Astrocyte (in vitro differentiated cells and primary cell): Measurements from ENCODE around the gene NCSTN. TPM values are rescaled to one million over a fixed set of nuclear protein-coding genes. Genes with fewer than 3 reads are reported as not detected.
A peak's percentile ranks its signal among the peaks of the same experiment; 100 is the strongest.

ENCODE experiments used
- DNase-seq: peaks from one replicate; pipeline ENCODE4 v3.0.0-alpha.2; 2010; ENCODE audit warnings: low read depth
- FAIRE-seq: peaks from 2 replicates; lab custom pipeline; 2011; peaks lifted over from hg19 to GRCh38; lab: Jason Lieb, UNC
- H2AFZ ChIP-seq: 2 replicates; pipeline ENCODE4 v1.6.0; 2012; ENCODE audit warnings: low read depth, low read length, inconsistent platforms
- H3K27ac ChIP-seq: 2 replicates; pipeline ENCODE4 v1.5.1; 2011; ENCODE audit warnings: low read depth, low read length, inconsistent platforms
- H3K27me3 ChIP-seq: 2 replicates; pipeline ENCODE4 v1.6.0; 2011; ENCODE audit warnings: low read length, inconsistent platforms; ENCODE audit not compliant: insufficient read depth
- H3K36me3 ChIP-seq: 2 replicates; pipeline ENCODE4 v1.5.1; 2011; ENCODE audit warnings: low read length, inconsistent platforms; ENCODE audit not compliant: insufficient read depth
- H3K4me1 ChIP-seq: 2 replicates; pipeline ENCODE4 v1.5.1; 2011; ENCODE audit warnings: low read length, inconsistent platforms; ENCODE audit not compliant: insufficient read depth
- H3K4me2 ChIP-seq: 2 replicates; pipeline ENCODE4 v1.6.0; 2012; ENCODE audit warnings: low read length, inconsistent platforms
- H3K4me3 ChIP-seq: 2 replicates; pipeline ENCODE4 v1.5.1; 2011; ENCODE audit warnings: low read depth, mild to moderate bottlenecking, low read length, inconsistent platforms; ENCODE audit not compliant: insufficient read depth
- H3K79me2 ChIP-seq: 2 replicates; pipeline ENCODE4 v1.6.0; 2012; ENCODE audit warnings: mild to moderate bottlenecking, low read length, inconsistent platforms; ENCODE audit not compliant: insufficient read depth
- H3K9ac ChIP-seq: 2 replicates; pipeline ENCODE4 v1.6.0; 2012; ENCODE audit warnings: mild to moderate bottlenecking, low read length, inconsistent platforms
- H3K9me3 ChIP-seq: 2 replicates; pipeline ENCODE4 v1.5.1; 2012; ENCODE audit warnings: low read depth, mild to moderate bottlenecking, low read length, inconsistent platforms; ENCODE audit not compliant: insufficient read depth
- H4K20me1 ChIP-seq: 2 replicates; pipeline ENCODE4 v1.6.0; 2012; ENCODE audit warnings: low read length, inconsistent platforms; ENCODE audit not compliant: insufficient read depth
- H3K27ac Mint-ChIP-seq: one replicate; pipeline ENCODE4 v1.8.0; 2021; ENCODE audit warnings: mild to moderate bottlenecking, mixed read lengths; ENCODE audit not compliant: unreplicated experiment
- H3K27me3 Mint-ChIP-seq: one replicate; pipeline ENCODE4 v1.8.0; 2021; ENCODE audit warnings: low read depth, mixed read lengths; ENCODE audit not compliant: unreplicated experiment
- H3K36me3 Mint-ChIP-seq: one replicate; pipeline ENCODE4 v1.8.0; 2021; ENCODE audit warnings: low read depth, mixed read lengths; ENCODE audit not compliant: unreplicated experiment
- H3K4me1 Mint-ChIP-seq: one replicate; pipeline ENCODE4 v1.8.0; 2021; ENCODE audit warnings: low read depth, mixed read lengths; ENCODE audit not compliant: unreplicated experiment
- H3K4me3 Mint-ChIP-seq: one replicate; pipeline ENCODE4 v1.8.0; 2021; ENCODE audit warnings: mild to moderate bottlenecking, moderate library complexity, mixed read lengths; ENCODE audit not compliant: unreplicated experiment
- H3K9me3 Mint-ChIP-seq: one replicate; pipeline ENCODE4 v1.8.0; 2021; ENCODE audit warnings: mild to moderate bottlenecking, mixed read lengths; ENCODE audit not compliant: unreplicated experiment
- EZH2 ChIP-seq: IDR thresholded peaks from 2 replicates; pipeline ENCODE4 v1.6.1; 2012; ENCODE audit warnings: mild to moderate bottlenecking, low read length, inconsistent platforms; ENCODE audit not compliant: insufficient read depth
- total RNA-seq: library from RNA; stranded (reverse); gene quantifications from 2 replicates; pipeline ENCODE4 v1.2.1, GENCODE V29; 2021
- TF ChIP-seq, protein P1 (sequence below): IDR thresholded peaks from 2 replicates; pipeline ENCODE4 v1.5.1; 2011; ENCODE audit warnings: low read depth, mild to moderate bottlenecking, inconsistent platforms, low read length, moderate library complexity; ENCODE audit not compliant: insufficient read depth

Gene NCSTN
- total RNA-seq, 1 donor from 2014 or later = 171 TPM

DNA sequence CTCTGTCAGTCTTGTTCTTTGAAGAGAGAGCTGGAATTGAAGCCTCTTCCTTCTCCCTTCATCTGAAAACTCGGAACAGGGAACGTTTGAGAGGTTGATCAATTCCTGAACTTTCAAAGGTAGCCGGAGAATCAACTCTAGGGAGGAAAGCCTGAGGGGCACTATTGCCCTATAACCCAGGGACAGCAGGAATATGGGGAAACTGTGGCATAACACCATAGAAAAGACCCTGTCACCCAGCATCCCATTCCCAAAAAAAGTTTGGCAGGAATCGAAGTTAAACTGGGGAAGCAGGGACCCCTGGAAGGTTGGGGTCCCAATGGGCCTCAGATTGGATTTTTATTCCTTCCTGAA, 18.6 kb downstream of the NCSTN start:
- Histone ChIP-seq H3K4me1 (no peaks in the 10 kb centered on the region), H3K36me3 (peaks cover 3% of the 10 kb centered on the region), H2AFZ (no peak overlapping the region), H4K20me1 (peaks cover 11% of the 10 kb centered on the region), H3K4me2 (no peak overlapping the region), H3K4me3 (no peak overlapping the region), H3K27me3 (no peaks in the 10 kb centered on the region), H3K27ac (no peak overlapping the region), H3K9ac (no peak overlapping the region), H3K9me3 (no peaks in the 10 kb centered on the region), H3K79me2 (no peaks in the 10 kb centered on the region)
- no peak for DNase-seq
- peaks cover 24% of the 10 kb centered on the region for H3K36me3 Mint-ChIP-seq
- FAIRE-seq = no peak
- TF ChIP-seq, protein P1, sequence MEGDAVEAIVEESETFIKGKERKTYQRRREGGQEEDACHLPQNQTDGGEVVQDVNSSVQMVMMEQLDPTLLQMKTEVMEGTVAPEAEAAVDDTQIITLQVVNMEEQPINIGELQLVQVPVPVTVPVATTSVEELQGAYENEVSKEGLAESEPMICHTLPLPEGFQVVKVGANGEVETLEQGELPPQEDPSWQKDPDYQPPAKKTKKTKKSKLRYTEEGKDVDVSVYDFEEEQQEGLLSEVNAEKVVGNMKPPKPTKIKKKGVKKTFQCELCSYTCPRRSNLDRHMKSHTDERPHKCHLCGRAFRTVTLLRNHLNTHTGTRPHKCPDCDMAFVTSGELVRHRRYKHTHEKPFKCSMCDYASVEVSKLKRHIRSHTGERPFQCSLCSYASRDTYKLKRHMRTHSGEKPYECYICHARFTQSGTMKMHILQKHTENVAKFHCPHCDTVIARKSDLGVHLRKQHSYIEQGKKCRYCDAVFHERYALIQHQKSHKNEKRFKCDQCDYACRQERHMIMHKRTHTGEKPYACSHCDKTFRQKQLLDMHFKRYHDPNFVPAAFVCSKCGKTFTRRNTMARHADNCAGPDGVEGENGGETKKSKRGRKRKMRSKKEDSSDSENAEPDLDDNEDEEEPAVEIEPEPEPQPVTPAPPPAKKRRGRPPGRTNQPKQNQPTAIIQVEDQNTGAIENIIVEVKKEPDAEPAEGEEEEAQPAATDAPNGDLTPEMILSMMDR = no peak
- no peak for TF ChIP-seq EZH2
- no peaks in the 10 kb centered on the region for H3K9me3 Mint-ChIP-seq
- peaks cover 18% of the 10 kb centered on the region for H3K4me1 Mint-ChIP-seq
- no peak overlapping the region for H3K4me3 Mint-ChIP-seq
- no peak overlapping the region for H3K27ac Mint-ChIP-seq
- H3K27me3 Mint-ChIP-seq = peaks cover 2% of the 10 kb centered on the region

DNA sequence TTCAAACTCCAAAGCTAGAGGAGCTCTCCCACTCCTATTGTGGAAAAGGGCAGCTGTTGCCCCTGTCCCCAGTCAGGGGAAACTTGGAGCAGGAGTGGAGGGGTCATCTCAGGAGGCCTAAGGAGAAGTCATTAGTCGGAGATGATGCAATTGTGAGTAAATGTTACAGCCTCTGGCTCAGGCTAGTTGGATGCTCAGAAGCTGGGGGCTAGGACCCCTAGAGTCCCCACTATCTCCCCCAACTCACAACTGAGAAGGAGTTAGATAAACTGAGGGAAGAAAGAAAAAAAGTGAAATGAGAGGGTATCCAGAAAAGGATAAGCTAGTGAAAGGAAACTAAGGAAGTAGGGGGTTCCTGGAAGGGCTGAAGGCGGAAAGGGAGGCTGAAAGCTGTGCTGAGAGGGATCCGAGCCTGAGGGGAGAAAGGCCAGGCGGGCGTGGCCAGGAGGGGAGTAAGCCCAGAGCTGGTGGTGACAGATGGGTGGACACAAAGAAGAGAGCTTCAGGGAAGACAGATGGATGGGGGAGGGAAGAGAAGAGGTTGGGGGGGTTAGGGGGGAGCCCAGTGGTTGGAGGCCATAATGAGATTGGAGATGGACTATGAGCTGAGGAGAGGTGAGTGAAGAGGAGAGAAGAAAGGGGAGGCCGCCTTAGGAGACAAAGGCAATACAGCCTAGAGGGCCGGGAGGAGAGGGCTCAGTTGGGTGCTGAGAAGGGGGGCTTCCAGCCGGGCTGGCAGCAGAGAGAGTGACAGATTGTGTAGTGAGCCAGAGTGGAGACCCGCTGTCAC, 19.2 kb downstream of the NCSTN start:
- Mint-ChIP-seq H3K4me1 (peaks cover 16% of the 10 kb centered on the region), H3K27ac (peak overlapping the region; percentile 99), H3K36me3 (peaks cover 20% of the 10 kb centered on the region), H3K27me3 (peaks cover 4% of the 10 kb centered on the region), H3K9me3 (no peaks in the 10 kb centered on the region), H3K4me3 (no peak overlapping the region)
- H3K79me2 ChIP-seq = no peaks in the 10 kb centered on the region
- H3K4me2 ChIP-seq = no peak overlapping the region
- no peaks in the 10 kb centered on the region for H3K9me3 ChIP-seq
- no peak overlapping the region for H3K4me3 ChIP-seq
- no peak overlapping the region for H3K9ac ChIP-seq
- no peak overlapping the region for H2AFZ ChIP-seq
- peaks cover 11% of the 10 kb centered on the region for H4K20me1 ChIP-seq
- peaks cover 3% of the 10 kb centered on the region for H3K36me3 ChIP-seq
- no peaks in the 10 kb centered on the region for H3K27me3 ChIP-seq
- FAIRE-seq = no peak
- no peak overlapping the region for H3K27ac ChIP-seq
- no peak for TF ChIP-seq EZH2
- TF ChIP-seq, protein P1 = no peak
- DNase-seq = no peak
- no peaks in the 10 kb centered on the region for H3K4me1 ChIP-seq

DNA sequence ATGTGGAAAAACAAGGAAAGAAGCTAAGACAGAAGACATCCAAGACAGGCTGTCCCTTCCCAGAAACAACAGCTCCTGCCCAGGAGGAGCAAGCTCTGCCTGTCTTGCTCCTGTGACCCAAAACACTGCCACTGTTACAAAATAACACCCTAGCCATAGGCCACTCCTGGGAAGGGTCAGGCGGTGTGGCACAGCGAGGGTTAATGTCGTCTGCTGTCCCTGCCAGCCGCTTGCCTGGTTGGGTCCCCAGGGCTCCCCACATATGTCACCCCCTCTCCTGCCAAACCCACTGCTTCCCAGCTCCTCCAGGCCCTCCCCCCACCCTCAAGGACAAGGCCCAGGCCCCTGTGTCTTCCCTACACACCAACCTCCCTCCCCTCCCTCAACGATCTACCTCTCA, 19.8 kb downstream of the NCSTN start:
- peak overlapping the region; percentile 99 for H3K27ac Mint-ChIP-seq
- H3K4me1 Mint-ChIP-seq = peaks cover 14% of the 10 kb centered on the region
- Histone ChIP-seq H3K27ac (no peak overlapping the region), H3K4me2 (no peak overlapping the region), H3K9ac (no peak overlapping the region), H3K9me3 (no peaks in the 10 kb centered on the region), H3K4me3 (no peak overlapping the region), H2AFZ (no peak overlapping the region), H3K36me3 (peaks cover 3% of the 10 kb centered on the region), H4K20me1 (peaks cover 11% of the 10 kb centered on the region), H3K4me1 (no peaks in the 10 kb centered on the region), H3K27me3 (no peaks in the 10 kb centered on the region), H3K79me2 (no peaks in the 10 kb centered on the region)
- peaks cover 10% of the 10 kb centered on the region for H3K27me3 Mint-ChIP-seq
- FAIRE-seq (no peak), DNase-seq (no peak)
- no peak for TF ChIP-seq EZH2
- no peak overlapping the region for H3K4me3 Mint-ChIP-seq
- no peaks in the 10 kb centered on the region for H3K9me3 Mint-ChIP-seq
- peaks cover 19% of the 10 kb centered on the region for H3K36me3 Mint-ChIP-seq
